ENCODE results near the gene JAML.
A peak's percentile ranks its signal among the peaks of the same experiment; 100 is the strongest.

JAML gene

DNA sequence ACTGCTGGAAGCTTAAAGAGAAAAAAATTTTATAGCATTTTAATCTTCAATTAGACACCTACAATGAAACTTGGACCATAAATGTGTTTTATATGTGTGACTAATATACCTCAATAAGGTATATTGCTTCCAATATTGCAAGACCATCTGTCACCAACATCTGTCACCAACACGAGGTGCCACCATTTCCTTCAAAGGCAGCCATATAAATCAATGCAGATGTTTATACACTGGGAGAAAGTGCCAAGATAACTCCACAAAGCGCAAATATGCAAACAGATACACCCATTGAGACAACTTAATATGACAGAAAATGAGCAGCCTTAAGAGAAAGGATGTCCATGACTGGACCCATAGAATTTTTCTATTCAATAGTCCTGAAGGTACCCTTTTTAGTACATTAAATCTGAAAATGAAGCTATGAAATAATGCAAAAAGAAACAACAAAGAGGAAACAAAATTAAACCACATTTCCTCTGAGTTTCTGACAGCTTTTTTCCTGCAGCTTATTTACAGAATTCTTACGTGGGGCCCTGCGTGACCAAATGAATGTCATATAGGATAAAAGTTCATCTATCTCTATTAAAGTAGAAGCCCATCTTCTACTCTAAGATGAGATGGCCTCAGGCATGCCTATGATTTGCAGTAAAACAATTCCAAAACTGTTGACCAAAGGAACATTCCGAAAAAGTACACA is 14.8 kb upstream of the JAML start:
- no peak for DNase-seq

DNA sequence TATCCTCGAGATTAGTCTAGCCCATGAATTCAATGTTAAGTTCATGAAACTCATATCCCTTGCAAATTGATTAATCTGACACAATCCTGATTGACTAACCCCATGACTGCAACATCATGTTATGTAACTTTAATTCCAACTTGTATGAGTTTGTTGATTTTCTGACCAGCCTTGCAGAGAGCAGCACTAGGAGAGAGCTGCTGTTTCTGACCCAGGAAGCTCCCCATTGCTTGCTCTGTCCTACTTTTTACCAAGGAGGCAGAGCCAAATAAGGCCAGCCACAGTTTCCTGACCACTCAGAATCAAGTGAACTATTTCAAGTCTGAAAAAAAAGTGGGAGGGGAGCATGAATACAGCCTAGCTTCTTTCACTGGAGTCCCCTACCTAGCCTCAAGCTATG is 14.1 kb upstream of the JAML start:
- no peak for DNase-seq

DNA sequence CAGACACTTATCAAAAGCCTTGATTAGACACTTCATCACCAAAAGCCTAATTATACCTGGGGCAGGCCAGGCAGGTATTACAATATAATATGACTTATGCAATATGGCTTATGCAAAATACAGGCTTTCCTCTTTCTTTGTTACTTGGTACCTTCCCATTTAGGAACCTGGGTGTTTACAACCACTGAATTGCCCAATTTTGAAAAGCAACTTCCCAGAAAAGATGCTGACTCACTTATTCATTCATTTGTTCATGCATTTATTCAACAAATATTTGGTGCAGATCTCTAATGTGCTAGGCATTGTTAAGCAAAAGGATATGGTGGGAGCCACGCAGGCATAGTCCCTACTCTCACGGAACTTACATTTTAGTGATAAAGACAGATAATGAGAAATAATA is 13.6 kb upstream of the JAML start:
- DNase-seq, result no peak

DNA sequence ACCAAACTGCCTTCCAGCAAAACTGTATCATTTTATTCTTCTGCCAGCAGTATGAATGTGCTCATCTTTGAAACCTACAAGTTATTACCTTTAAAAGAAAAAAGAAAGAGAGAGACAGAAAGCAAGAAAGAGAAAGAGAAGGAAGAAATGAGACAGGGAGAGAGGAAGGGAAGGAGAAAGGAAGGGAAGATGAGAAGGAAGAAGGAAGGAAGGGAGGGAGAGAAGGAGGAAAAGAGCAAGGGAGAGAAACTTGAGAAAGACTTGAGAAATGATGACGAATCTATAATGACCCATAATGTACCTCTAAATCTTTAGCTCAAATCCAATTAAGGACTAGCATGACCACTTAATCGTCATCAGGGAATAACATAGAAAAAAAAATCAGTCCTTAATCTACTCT is 11.4 kb upstream of the JAML start:
- no peak for DNase-seq

DNA sequence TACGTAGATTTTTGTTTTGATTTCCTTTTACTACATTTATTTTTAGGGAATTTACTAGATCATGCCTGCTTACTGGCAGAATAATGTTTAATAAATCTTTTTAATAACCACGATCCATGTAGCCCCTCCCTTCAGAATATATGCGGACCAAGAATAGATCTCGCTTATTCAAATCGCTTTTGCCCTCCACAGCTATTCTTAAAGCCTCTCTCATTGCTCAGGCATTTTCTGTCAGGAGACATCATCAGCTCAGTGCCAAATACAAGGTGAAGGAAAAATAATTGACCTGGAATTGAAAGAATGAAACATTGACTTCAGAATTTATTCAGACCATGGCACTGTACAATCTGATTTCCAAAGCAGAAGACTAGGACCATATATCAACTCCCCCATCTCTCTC is 10.0 kb upstream of the JAML start:
- no peak for DNase-seq

DNA sequence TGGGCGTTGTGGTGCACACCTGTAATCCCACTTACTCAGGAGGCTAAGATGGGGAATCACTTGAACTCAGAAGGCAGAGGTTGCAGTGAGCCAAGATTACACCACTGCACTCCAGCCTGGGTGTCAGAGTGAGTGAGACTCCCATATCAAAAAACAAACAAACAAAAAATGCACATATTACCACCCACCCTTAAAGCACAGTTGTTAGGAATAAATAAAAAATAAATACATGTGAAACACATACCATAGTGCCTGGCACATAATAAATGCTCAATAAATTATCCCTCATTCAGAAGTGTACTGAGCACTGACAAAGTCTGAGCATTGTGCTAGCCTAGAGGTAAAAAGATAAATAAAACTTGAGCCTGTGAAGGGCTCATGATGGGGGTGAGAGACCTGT is 9.0 kb upstream of the JAML start:
- DNase-seq, result no peak

DNA sequence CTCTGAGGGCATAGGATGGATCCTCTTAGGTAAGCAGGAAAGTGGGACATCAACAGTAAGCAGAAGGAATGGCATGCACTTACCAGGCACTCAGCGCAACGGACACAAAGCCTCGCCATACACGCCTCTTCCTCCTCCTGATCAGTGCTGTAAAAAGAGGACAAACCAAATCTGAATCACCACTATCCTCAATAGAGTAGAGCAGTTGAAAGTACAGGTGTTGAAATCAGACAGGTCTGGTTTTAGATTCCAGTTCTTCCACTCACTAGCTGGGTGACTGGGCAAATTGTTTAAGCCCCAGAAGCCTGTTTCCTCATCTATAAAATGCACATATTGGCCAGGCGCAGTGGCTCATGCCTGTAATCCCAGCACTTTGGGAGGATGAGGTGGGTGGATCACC is 8.6 kb upstream of the JAML start:
- DNase-seq, result no peak

DNA sequence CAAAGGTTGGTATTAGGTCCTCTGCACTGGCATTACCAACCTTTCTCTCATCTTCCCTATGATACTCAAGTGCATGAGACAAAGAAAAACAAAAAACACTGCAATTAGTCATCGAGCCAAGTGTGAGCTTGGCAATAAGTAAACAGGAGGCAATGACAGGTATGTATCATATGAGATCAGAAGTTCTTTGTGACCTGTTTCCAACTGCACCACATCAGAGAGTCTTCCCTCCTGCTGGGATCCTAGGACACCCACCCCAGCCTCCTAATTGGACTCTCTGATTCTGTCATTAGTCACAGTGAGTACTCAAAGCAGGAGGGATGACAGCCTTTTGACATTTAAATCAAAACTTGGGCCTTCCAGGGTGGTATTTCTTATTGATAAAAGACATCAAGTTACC is 7.8 kb upstream of the JAML start:
- no peak for DNase-seq

DNA sequence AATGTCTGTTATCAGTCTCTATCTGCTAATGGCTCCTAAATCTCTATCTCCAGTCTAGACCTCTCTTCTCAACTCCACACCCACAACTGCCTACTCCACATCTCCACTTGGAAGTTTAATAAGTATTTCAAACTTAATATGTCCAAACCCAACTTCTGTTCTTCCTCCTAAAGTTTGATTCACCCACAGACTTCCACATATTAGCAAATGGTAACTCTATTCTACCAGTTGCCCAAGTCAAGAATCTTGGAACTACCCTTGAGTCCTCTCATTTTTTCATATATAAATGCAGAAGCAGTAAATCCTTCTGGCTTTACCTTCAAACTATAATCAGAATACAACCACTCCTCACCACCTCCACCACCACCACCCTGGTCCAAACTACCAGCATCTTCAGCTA is 6.7 kb upstream of the JAML start:
- no peak for DNase-seq

DNA sequence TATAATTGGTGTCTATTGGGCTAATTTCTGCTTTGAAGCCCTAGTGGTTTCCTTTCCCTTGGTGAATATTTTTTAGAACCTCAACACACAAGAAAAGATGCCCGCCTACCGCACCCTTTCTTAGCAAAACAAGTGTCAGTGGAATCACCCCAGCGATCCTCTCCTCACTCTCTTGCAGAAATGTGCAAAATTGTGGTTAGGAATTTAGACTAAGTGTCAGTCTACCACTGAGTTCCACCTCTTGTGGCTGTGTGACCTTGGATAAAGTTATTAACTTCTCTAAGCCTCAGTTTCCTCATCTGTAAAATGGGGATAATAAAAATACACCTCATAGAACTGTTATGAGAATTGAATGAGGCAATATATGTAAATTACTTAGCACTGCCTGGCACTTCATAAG is 5.3 kb upstream of the JAML start:
- peak; percentile 38 to 70 for DNase-seq

DNA sequence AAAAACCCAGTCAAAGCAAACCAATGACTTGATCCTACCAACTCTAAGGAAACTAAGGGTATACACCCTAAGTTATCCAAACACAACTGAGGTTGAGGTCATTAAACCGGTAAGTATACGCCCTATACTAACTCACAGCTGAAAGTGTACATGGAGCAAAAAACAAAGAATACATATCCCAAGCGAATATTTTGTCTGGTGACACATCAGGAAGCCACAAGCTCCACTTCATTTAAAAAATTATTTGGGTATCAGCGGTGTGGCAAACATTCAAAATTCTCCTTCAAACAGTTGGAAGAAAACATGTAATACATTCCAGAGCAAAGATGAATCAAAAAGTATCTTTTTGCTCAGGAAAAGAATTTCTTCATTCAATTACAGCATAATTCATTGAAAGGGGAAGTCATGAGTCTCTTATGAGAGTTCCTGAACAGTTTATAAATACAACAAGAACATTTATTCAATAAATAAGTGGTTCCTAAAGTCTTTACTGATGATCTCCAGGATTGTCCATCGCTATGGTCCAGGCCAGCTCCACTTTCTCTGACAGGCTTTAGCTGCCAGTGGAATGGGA is 4.5 kb upstream of the JAML start:
- no peak for DNase-seq

DNA sequence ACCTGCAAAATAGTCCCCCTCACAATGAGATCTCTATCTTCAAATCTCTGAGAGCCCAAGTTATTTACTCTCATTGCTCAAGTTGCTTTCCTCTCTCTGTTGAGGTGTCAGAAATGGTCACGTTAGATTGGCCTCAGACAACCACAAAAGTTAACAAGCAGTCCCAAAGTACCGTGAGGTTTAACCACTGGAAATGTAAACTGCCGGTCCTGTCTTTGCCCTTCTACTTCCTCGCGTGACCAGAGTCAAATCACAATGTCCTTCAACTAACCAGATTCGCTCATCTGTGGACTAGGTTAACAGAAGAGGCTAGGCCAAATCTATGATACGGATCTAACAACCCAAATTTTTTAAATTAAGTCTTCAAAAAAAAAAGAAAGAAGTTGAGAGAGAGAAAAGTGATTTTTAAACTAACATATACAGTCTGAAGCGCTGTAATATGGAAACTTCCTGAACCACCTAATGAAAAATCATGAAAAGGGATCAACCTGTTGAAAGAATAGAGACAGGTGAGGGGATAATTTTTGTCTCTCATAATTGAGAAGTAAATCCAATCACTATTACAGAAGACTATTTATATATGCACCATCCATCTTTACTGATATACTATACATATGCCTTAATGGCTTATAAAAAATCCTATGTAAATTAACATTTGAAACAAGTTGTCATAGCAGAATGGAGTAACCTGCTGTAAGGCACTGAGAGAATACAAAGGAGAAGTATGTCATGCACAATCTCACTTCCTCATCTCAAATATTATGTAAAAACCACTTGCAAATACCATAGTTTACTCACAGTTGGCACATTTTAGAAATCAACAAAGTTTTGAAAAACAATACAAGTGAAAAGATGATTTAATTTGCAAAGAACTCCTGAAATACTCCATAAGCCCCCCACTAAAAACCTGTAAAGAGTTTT is 3.3 kb upstream of the JAML start:
- DNase-seq, result peak; percentile 24 to 59

DNA sequence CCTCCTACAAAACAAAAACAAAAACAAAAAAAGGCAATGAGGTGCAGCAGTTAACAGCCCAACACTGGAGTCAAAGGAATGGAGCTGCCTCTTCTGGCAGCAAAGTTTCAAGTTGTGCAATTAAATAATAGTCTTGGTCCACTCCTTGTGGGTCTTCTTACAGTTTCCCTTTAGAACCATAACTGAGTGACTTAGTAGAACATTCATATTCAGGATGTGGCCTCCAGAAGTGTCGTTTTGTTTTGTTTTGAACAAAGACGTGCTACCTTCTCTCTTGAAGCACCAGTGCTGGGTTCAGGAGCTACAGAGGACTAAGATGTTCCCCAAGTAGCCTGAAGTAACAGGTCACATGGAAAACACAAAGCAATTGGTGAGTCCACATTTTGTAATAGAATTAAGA is 2.0 kb upstream of the JAML start:
- DNase-seq, result no peak

DNA sequence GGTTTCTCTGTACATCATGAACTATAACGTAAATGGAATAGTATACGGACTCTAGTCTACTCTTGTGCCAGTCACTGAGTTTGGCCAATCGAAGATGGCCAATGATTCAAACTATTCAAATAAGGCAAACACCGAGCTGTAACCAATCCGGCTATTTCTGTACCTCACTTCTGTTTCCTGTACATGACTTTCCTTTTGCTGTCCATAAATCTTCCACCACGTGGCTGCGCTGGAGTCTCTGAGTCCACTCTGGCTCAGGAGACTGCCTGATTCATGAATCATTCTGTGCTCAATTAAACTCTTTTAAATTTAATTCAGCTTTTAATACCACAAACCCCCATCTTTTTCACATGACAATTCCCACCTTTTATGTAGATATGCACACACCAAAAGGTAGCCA is 1.5 kb upstream of the JAML start:
- DNase-seq, result peak in 1 of 2 donors; percentile 25

DNA sequence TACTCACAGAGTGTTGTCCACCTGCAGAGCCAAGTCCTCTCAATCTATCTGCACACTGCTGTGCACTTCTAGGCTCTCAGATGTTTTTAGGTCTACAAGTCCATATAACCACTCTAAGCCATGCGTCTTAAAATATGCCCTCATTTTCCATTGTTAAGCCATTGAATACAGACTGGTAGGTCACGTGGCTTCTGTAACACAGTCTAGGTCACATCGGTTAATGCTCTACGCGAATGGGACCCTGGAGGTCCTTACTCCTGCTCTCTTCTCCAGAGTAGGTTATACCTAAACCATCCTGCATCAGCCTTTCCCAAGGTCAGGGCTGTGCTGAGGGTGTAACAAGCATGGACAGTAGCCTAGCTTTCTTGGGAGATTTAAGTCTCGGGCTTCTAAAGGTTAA is 819 bp downstream of the JAML start:
- no peak for DNase-seq

DNA sequence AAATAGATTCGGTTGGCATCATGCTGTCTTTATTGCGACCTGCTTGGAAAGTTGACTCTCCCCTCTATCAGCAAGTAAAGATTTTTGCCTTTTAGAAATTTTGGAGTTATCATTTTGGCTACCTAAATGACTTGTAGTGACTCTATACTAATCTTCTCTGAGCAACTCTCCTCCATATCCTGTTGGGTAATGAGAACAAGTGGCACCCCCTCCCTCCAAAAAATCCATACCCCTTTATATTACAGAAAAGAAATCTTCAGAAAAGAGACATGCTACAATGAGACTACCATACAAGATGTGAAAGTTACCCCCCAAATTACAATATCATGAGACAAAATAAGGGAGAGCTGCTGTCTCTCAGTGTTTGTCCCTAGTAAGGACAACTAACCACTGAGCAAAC is 1.2 kb downstream of the JAML start:
- no peak for DNase-seq

DNA sequence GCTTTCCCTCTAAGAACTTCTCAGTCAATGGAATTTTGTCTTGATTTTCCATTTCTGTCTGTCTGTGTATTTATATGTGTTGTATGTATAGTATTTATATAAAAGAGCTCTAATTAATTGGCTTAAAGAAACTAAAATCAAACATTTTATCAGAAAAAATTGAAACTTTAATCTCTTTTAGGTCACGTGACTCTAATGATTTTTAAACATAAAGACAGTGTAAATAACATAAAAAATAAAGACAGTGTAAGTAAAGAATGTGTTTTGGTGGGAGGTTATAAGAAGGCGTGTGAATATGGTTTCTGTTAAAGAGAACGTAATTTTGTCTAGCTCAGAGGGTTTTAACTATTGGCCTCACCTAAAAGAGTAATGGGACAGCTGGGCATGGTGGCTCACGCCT is 2.4 kb downstream of the JAML start:
- DNase-seq, result no peak

DNA sequence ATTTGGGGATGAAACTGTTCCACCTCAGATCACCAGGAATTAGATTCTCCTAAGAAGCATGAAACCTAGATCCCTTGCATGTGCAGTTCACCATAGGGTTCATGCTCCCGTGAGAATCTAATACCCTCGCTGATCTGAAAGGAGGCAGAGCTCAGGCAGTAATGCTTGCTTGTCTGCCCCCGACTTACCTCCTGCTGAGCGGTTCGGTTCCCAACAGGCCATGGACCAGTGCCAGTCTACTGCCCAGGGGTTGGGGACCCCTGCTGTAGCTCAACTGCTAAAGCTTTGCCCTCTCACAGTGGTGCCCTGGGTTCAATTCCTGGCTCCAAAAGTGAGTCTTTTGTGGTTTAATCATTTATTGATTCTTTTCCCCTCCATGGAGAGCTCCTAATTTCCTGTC is 3.4 kb downstream of the JAML start:
- no peak for DNase-seq

DNA sequence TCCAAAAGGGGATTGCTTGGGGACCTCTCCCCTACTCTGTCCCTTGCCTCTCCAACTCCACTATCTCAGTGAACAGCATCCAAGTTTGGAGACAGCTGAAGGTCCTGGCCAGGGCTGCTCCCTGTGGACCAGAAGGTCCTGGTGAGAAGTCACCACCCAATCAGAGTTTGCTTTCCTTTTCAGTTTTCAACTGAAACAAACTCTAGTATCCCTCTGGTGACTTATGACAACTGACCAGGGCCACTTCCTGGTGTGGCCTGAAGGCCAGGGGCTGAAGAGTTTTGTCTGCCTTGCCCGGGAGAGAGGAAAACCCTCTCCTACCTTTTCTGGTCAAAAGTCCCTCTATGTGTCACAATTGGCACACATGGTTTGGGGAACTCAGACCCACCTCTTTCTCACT is 5.1 kb downstream of the JAML start:
- DNase-seq, result no peak

DNA sequence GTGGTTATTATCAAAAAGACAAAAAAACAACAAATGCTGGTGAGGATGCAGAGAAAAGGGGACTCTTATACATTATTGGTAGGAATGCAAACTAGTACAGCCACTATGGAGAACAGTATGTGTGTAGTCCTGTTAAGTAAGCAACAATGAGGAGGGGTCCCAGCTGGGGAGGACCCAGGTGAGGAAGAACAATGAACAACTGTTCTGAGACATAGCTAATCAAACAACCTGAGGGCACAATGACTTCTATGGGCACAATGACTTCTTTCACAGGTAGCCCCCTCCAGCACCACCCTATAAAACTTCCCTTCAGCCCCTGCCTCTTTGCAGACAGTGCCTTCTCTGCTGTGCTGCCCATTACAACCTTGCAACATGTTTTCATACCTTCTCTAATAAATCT is 5.6 kb downstream of the JAML start:
- DNase-seq, result no peak

DNA sequence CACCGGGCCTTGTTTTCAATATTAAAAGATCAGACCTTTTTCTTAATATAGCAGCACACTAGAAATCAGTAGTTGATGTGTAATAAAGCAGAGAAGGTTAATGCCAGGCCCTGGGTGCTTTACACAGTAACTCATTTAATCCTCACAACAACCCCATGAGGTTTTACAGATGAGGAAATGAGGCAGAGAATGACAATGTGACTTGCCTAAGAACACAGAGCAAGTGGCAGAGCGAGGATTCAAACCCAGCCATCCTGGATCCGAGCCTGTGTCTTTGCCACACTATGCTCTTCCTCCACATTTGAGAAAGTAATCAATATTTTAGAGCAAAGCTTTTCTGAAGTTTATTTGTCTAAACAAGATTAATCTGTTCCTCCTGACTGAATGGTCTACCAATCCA is 7.2 kb downstream of the JAML start:
- no peak for DNase-seq

DNA sequence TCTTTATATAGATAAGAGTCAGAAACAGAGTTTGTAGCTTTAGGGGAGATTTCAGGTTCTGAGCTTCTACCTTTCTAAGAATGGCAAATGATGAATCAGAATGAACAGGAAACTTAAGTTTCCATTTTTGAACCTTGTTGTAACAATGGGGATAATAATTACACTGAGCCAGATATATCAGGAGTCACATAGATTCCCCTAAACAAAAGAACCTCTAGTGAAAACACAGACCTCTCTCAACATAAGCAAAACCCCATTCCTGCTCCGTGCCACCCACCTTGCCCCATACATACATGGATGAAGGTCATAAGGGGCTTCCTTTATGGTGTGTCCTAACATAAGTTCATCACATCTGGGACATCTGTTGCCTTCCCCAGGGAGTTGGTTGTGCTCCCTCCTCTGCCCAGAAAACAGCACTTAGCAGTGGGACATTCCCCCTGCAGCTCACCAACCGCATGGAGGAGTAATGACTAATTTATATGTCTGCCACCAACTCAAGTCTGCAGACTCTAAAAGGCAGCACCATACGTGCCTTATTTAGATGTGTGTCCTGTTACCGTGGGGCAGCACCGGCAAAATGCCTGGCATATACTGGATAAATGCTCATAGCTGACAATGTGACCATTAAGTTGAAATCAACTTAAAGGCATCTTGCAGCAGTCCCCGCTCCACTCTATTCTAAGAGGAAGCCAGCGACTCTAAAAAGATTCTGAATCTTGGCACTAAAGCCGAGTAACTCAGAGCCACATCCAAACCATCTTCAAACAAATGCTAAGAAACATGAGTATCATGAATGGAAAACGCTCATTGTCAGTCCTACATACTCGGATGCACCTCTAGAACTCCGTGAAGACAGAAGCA is 8.0 kb downstream of the JAML start:
- peak in 1 of 2 donors; percentile 20 for DNase-seq

DNA sequence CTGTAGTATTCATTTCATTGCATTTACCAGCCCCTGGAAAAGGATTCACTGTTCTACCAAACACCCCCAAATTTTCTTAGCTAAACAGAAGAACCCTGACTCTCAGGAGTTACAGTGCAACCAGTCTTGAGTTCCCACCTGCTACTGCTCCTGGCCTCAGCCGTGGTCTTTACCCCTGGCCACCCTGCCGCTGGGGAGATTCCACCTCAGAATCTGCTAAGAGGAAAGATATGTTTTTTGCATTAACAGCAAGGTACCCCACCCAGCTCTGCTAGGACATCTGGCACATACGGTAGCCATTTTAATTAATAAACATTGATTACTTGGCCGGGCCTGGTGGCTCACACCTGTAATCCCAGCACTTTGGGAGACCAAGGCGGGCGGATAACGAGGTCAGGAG is 9.0 kb downstream of the JAML start:
- no peak for DNase-seq
